ENCODE data around the gene LRRK1. TPM values are rescaled to one million over a fixed set of nuclear protein-coding genes. Genes with fewer than 3 reads are reported as not detected.
A peak's percentile ranks its signal among the peaks of the same experiment; 100 is the strongest.

Gene LRRK1
- total and polyA plus RNA-seq, 12 donors: 1.5 to 8.1 (median 2.0) TPM

GRCh38 chr15:100914876-100915275 lies 4.3 kb upstream of the LRRK1 start:
- no peak overlapping the region for H3K27ac ChIP-seq
- intact Hi-C loops (cut with DNase I): loop anchor here in 5 of 10 donors (5.0 to 10.0 kb wide), 3 partner anchors 92 to 350 kb away; partner anchors contain the start of gene CHSY1 (in 2 of the 5)
- H3K27me3 ChIP-seq: peaks cover 0 to 38% (median 16%) of the 10 kb centered on the region in 7 donors
- DNase-seq (no peak), ATAC-seq (no peak)
- TF ChIP-seq CTCF (IDR thresholded peaks at IDR 0.05): peak in 1 of 9 donors; percentile 9
- WGBS, 2 donors: 56 to 65% methylated on average over 6 of the region's 6 CpGs
- no peak overlapping the region for H3K4me3 ChIP-seq
- H3K9me3 ChIP-seq: peaks cover 0 to 10% (median 0%) of the 10 kb centered on the region in 11 donors
- H3K36me3 ChIP-seq: peaks cover 0 to 14% (median 0%) of the 10 kb centered on the region in 9 donors
- peaks cover 0 to 27% (median 14%) of the 10 kb centered on the region in 9 donors for H3K4me1 ChIP-seq

- peak overlapping the region in 7 of 10 donors; percentile 44 to 83 (median 74) for H3K27ac ChIP-seq
- DNase-seq (peak; percentile 66 to 80), ATAC-seq (peak; percentile 90 to 97 (median 94))
- 2 to 3% methylated on average over 42 of the region's 42 CpGs for WGBS, 2 donors
- intact Hi-C loops (cut with DNase I): loop anchor here in 9 of 10 donors (1.0 to 10.0 kb wide), 6 partner anchors 89 to 347 kb away; partner anchors contain the start of gene CHSY1 (in 2 of the 9)
- peaks cover 0 to 52% (median 16%) of the 10 kb centered on the region in 9 donors for H3K4me1 ChIP-seq
- peaks cover 0 to 8% (median 0%) of the 10 kb centered on the region in 9 donors for H3K36me3 ChIP-seq
- peak overlapping the region; percentile 58 to 73 (median 66) for H3K4me3 ChIP-seq
- peak; percentile 77 to 96 (median 92) for TF ChIP-seq CTCF (IDR thresholded peaks at IDR 0.05)
- H3K9me3 ChIP-seq: peaks cover 0 to 8% (median 0%) of the 10 kb centered on the region in 11 donors
- peaks cover 0 to 45% (median 20%) of the 10 kb centered on the region in 7 donors for H3K27me3 ChIP-seq
Measured at GRCh38 chr15:100918034-100918689, 995 bp upstream of the LRRK1 start.

GRCh38 chr15:100919481-100920405 lies 586 bp downstream of the LRRK1 start:
- TF ChIP-seq CTCF (IDR thresholded peaks at IDR 0.05): no peak
- peak in 1 of 2 donors; percentile 25 for DNase-seq
- Histone ChIP-seq H3K27me3 (peaks cover 0 to 32% (median 20%) of the 10 kb centered on the region in 7 donors), H3K27ac (peak overlapping the region in 3 of 10 donors; percentile 18 to 81 (median 70)), H3K9me3 (no peaks in the 10 kb centered on the region), H3K4me1 (peaks cover 0 to 55% (median 16%) of the 10 kb centered on the region in 9 donors), H3K36me3 (peaks cover 0 to 20% (median 0%) of the 10 kb centered on the region in 9 donors), H3K4me3 (peak overlapping the region; percentile 14 to 75 (median 63))
- ATAC-seq: peak in 1 of 8 donors; percentile 17
- intact Hi-C loops (cut with DNase I): loop anchor here in 7 of 10 donors (2.0 to 10.0 kb wide), 5 partner anchors 83 to 345 kb away; partner anchors contain the start of gene CHSY1 (in 3 of the 7)
- 3 to 4% methylated on average over 76 to 77 of the region's 80 CpGs for WGBS, 2 donors

Measured in heart right ventricle (tissue), 16 donors.